Skeletal muscle tissue (tissue), 4 donors: ENCODE measurements around the gene VPS8. TPM values are rescaled to one million over a fixed set of nuclear protein-coding genes. Genes with fewer than 3 reads are reported as not detected.

Experiments used
- H3K27ac ChIP-seq: one replicate; pipeline ENCODE4 v1.7.0; 2013; ENCODE audit warnings: mild to moderate bottlenecking, low read depth, low read length, inconsistent platforms
- H3K27me3 ChIP-seq, 3 donors: one replicate each; pipeline ENCODE4 v1.7.0; 2013; ENCODE audit warnings: low read length in 3 of 3; ENCODE audit not compliant: control insufficient read depth in 3 of 3, insufficient read depth in 3 of 3
- H3K36me3 ChIP-seq, 3 donors: one replicate each; pipeline ENCODE4 v1.7.0; 2013; ENCODE audit warnings: low read length in 3 of 3; ENCODE audit not compliant: control insufficient read depth in 3 of 3, insufficient read depth in 3 of 3
- H3K4me1 ChIP-seq, 3 donors: one replicate each; pipeline ENCODE4 v1.7.0; 2013; ENCODE audit warnings: low read length in 3 of 3, mild to moderate bottlenecking in 3 of 3; ENCODE audit not compliant: control insufficient read depth in 3 of 3, insufficient read depth in 3 of 3
- H3K4me3 ChIP-seq, 3 donors: one replicate each; pipeline ENCODE4 v1.7.0; 2013; ENCODE audit warnings: low read length in 3 of 3
- H3K9ac ChIP-seq, 3 donors: one replicate each; pipeline ENCODE4 v1.7.0; 2013; ENCODE audit warnings: low read length in 3 of 3, mild to moderate bottlenecking in 3 of 3, moderate library complexity in 2 of 3, low read depth in 1 of 3
- H3K9me3 ChIP-seq, 3 donors: one replicate each; pipeline ENCODE4 v1.7.0; 2013; ENCODE audit warnings: low read length in 3 of 3; ENCODE audit not compliant: control insufficient read depth in 3 of 3
- total RNA-seq: library from RNA; depleted of rRNA; stranded (reverse); fragments of >200 nt; gene quantifications from one replicate; pipeline ENCODE4 v1.2.3, GENCODE V29; 2014
- donor health status: Osteomylitis.

VPS8 gene
- total RNA-seq, 1 donor from 2014 or later: 316 TPM

DNA sequence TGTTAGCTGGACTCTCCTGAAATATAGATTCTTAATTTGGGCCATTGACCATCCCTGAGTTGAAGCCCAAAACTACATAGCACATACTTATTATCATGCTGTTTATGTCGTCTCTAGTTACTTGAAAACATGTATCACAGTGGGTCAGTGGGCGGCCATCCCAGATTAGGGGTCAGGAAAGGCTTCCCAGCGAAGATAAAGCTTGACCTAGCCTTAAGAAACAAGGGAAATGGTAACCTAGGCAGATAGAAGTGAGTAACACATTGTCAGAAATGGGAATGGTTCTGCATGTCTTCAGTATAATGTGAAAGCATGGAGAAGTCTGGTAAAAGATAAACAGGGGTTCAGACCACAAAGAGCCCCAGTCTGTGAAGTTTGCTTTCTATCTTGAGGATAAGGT lies 216.2 kb downstream of the VPS8 start:
- Histone ChIP-seq H3K36me3 (peaks cover 0 to 36% (median 17%) of the 10 kb centered on the region in 3 donors), H3K9ac (no peak overlapping the region), H3K4me3 (no peak overlapping the region), H3K4me1 (no peaks in the 10 kb centered on the region), H3K27me3 (no peaks in the 10 kb centered on the region), H3K9me3 (no peaks in the 10 kb centered on the region), H3K27ac (no peak overlapping the region)

DNA sequence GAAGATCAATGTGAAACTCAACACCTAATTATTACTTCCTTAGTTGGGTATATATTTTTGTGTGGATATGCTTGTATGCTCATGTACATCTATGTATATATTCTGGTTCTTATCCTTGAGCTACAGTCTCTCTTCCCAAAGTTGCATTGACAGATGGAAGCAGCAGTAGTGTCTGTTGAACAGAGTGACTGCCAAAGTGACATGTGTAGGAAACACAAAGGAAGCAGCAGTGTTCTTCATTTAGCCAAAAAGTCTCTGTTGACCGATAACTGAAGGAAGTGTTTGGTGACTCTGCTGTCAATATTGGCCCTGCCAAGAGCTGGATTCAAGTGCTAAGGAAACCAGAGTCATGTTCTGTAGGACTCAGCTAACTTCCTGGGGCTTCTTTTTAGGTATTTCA lies 217.1 kb downstream of the VPS8 start:
- Histone ChIP-seq H3K4me1 (no peaks in the 10 kb centered on the region), H3K36me3 (peaks cover 0 to 36% (median 17%) of the 10 kb centered on the region in 3 donors), H3K9me3 (no peaks in the 10 kb centered on the region), H3K9ac (no peak overlapping the region), H3K27ac (no peak overlapping the region), H3K27me3 (no peaks in the 10 kb centered on the region), H3K4me3 (no peak overlapping the region)

DNA sequence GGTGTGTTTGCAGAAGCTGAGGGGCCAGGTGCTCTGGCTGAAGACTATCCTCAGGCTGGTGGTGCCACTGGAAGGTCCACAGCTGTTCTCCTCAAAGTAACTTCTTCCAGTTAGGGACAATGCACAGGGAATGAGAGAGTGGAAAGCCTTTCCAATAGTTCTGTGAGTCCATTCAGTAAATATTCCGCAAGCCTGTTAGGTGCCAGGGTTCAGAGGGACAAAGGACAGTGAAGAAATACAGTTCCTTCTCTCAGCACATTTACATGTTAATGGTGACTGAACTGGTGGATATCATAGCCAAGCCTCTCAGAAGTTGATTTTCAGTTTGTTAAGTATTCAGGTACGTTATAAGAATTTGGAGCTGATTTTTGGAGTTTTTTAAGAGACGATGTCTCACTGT lies 218.4 kb downstream of the VPS8 start:
- H3K9me3 ChIP-seq: no peaks in the 10 kb centered on the region
- H3K4me3 ChIP-seq: no peak overlapping the region
- H3K27me3 ChIP-seq: no peaks in the 10 kb centered on the region
- H3K9ac ChIP-seq: no peak overlapping the region
- no peaks in the 10 kb centered on the region for H3K4me1 ChIP-seq
- H3K36me3 ChIP-seq: peaks cover 0 to 30% (median 17%) of the 10 kb centered on the region in 3 donors
- no peak overlapping the region for H3K27ac ChIP-seq

DNA sequence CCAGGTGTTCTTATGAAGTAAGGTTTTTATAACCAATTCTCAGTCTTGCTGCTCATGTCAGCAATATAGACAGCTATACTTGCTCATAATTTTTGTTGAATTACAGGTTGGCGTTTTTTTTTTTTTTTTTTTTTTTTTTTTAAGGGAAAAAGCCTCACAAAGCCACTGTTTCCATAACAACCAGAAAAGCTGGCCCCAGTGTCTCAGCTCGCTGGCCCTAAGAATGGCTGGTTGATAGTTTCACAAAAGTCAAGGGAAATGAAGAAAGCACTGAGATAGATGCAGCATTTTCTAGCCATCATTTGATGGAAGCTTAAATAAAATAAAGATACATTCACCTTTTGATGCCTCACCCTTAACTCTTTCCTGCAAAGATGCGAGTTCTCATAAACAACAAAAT lies 219.0 kb downstream of the VPS8 start:
- Histone ChIP-seq H3K9me3 (no peaks in the 10 kb centered on the region), H3K4me1 (no peaks in the 10 kb centered on the region), H3K9ac (no peak overlapping the region), H3K27ac (no peak overlapping the region), H3K27me3 (no peaks in the 10 kb centered on the region), H3K36me3 (peaks cover 0 to 24% (median 17%) of the 10 kb centered on the region in 3 donors), H3K4me3 (no peak overlapping the region)

DNA sequence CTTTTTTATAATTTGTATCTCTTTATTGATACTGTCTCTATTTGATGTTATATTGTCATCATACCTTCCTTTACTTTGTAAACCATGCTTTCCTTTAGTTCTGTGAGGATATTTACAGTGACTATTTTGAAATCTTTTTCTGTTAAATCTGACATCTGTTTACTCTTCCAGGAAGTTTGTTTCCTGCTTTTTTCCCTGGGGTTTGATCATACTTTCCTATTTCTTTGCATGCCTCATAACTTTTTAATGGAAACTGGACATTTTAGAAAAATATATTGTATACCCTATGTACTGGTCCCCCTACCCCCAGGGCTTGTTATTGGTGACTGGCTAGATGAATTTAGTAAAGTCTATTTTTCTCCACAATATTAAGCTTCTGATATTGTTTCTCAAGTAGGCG lies 225.8 kb downstream of the VPS8 start:
- Histone ChIP-seq H3K27ac (no peak overlapping the region), H3K27me3 (no peaks in the 10 kb centered on the region), H3K9me3 (no peaks in the 10 kb centered on the region), H3K36me3 (no peaks in the 10 kb centered on the region), H3K4me3 (no peak overlapping the region), H3K4me1 (no peaks in the 10 kb centered on the region), H3K9ac (no peak overlapping the region)

GRCh38 chr3:185040425-185040824 lies 228.5 kb downstream of the VPS8 start:
- peaks cover 0 to 5% (median 0%) of the 10 kb centered on the region in 3 donors for H3K4me1 ChIP-seq
- H3K4me3 ChIP-seq: no peak overlapping the region
- no peak overlapping the region for H3K9ac ChIP-seq
- H3K27me3 ChIP-seq: no peaks in the 10 kb centered on the region
- H3K9me3 ChIP-seq: no peaks in the 10 kb centered on the region
- no peak overlapping the region for H3K27ac ChIP-seq
- H3K36me3 ChIP-seq: peaks cover 0 to 4% (median 0%) of the 10 kb centered on the region in 3 donors

DNA sequence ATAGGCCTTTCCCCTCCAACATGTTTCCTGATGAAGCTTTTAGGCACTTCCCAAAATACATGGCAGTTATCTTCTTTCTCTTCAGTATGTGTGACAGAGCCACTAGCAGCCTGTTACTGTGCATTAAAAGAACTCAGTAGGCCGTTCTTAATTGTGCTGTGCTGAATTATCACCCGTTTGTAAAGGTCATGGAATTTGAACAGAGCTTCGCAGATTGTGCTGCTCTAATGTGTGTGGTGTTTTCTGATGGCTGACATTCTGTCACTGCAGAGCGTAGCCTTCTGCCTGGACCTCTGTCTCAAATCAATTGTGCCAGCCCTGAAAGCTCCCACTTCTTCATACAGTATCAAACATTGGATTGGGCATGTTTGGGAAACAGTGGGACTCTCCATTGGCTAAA lies 229.6 kb downstream of the VPS8 start:
- peaks cover 0 to 4% (median 0%) of the 10 kb centered on the region in 3 donors for H3K36me3 ChIP-seq
- no peak overlapping the region for H3K4me3 ChIP-seq
- no peak overlapping the region for H3K9ac ChIP-seq
- H3K4me1 ChIP-seq: peaks cover 4 to 9% (median 8%) of the 10 kb centered on the region in 3 donors
- H3K9me3 ChIP-seq: no peaks in the 10 kb centered on the region
- H3K27ac ChIP-seq: no peak overlapping the region
- no peaks in the 10 kb centered on the region for H3K27me3 ChIP-seq

- no peaks in the 10 kb centered on the region for H3K27me3 ChIP-seq
- H3K9ac ChIP-seq: no peak overlapping the region
- H3K4me3 ChIP-seq: no peak overlapping the region
- no peaks in the 10 kb centered on the region for H3K9me3 ChIP-seq
- no peak overlapping the region for H3K27ac ChIP-seq
- H3K36me3 ChIP-seq: peaks cover 0 to 4% (median 0%) of the 10 kb centered on the region in 3 donors
- H3K4me1 ChIP-seq: peaks cover 4 to 13% (median 8%) of the 10 kb centered on the region in 3 donors
Measured at GRCh38 chr3:185042312-185043050, 230.5 kb downstream of the VPS8 start.

DNA sequence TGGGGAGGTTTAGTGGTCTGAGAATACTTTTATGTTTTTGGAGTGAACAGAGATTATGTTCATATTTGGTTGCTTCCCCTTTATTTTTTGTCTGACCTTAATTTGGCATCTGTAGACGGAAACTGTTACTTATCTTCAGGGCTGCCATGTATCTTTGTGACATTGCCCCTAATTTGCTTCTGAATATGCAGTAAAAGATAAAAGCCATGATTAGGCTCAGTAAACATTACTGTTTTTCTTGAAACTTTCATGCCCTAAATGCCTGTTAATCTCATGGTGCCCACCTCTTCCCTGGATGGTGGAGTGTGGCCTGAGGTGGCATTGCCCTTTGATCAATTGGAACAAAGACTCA lies 234.2 kb downstream of the VPS8 start:
- Histone ChIP-seq H3K4me1 (peaks cover 4 to 13% (median 8%) of the 10 kb centered on the region in 3 donors), H3K9ac (no peak overlapping the region), H3K27me3 (no peaks in the 10 kb centered on the region), H3K4me3 (no peak overlapping the region), H3K36me3 (peaks cover 23 to 38% (median 27%) of the 10 kb centered on the region in 3 donors), H3K27ac (peak overlapping the region; percentile 42), H3K9me3 (no peaks in the 10 kb centered on the region)

DNA sequence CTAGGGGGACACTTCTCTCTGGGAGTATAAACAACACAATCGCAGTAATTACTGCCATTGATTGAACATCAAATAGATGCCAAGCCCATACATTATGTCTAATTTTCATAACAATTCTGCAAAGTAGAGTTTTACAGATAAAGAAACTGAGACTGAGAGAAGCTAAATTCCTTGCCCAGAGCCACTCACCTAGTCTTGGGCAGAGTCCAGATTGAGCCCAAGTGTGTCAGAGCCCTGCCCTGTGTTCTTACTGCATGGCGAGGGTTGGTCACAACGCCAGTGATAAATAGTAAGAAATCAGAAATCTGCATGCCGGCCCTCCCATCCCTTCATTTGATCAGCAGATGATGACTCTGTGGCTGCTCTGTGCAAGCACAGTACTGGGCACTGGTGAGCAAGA lies 234.6 kb downstream of the VPS8 start:
- Histone ChIP-seq H3K36me3 (peaks cover 23 to 43% (median 31%) of the 10 kb centered on the region in 3 donors), H3K9ac (no peak overlapping the region), H3K4me3 (no peak overlapping the region), H3K9me3 (no peaks in the 10 kb centered on the region), H3K27me3 (no peaks in the 10 kb centered on the region), H3K4me1 (peaks cover 4 to 13% (median 8%) of the 10 kb centered on the region in 3 donors), H3K27ac (no peak overlapping the region)
